HTERT RPE-1 (cell line): Measurements from ENCODE around the gene CPT1A.

ENCODE experiments used
- in situ Hi-C: fragments of 300-500 bp; cut with MboI; formaldehyde crosslinking; loops from 4 replicates; pipeline ENCODE4 v1.14.3; 2020; ENCODE audit warnings: low sequenced_read_pairs

The CPT1A gene

DNA sequence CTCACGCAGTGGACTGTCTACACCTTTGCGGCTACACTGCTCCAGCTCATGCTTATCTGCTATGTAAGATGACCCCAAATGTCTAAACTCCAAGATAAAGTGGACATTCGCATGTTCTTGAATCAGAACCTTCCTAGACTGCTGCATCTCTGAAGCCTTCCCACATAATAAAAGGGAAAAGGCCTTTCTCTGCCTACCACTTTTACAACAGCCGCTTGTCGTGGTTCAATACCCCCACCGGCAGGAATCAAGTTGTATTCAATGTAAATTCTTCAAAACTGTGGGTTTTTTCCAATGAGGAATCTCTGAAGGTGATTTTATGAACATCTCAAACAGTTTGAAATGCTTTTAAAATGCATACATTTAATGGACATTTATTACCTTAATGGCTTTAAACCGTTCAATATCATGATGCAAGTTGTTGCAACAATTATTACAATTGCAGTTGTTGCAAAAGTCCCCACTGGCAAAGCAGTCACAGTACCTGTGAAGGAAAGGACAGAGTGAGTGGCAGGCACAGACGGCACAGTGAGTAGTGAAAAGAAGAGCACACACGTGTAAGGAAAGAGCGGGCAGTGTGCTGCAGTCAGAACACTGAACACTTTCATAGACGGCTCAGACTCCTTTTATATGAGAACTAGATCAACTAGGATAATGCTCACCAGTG is 126.1 kb downstream of the CPT1A start:
- in situ Hi-C loops: no loop called here

DNA sequence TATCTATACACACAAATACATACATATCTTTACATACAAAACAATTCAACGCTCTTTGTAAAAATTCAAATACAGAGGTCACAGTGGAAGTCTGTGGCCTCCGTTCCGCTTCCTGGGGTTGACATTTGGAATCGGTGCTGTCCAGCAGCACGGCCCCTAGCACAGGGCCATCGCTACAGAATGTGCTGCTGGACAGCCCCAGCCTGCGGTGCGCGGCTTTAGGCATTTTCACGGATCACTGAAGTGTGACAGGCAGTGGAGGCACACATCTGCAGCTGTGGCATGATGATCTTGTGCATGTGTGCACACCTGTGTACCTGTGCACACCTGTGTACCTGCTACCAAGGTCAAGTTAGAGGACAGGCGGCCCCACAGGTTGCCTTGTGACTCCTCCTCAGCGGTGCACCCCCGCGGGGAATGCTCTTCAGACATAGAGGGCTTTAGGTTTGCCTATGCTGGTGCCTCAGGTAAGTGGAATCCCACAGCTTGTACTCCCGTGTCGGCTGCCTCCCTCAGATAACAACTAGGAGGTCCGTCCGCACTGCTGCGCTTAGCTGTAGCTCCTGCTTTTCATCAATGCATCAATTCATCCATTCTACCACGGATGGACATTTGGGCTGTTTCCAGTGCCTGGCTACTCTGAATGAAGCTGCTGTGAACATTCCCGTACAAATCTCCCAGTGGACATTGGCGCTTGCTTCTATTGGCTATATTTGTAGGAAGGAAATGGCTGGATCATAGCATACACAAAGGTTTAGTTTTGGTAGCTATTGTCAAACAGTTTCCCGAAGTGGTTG is 127.5 kb downstream of the CPT1A start:
- in situ Hi-C loops: no loop called here

DNA sequence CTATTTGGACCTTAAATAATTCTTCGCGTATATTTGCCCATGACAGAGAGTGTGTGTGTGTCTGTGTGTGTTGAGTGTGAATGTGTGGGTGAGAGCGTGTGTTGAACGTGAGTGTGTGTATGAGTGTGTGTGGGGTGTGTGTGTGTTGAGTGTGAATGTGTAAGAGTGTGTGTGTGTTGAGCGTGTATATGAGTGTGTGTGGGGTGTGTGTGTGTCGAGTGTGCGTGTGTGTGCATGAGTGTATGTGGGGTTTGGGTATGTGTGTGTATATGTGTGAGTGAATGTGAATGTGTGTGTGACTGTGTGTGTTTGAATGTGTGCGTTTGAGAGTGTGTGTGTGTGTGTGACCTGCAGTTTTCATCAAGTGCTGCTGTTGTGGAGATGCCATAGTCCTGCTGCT is 130.6 kb downstream of the CPT1A start:
- in situ Hi-C loops: no loop called here

DNA sequence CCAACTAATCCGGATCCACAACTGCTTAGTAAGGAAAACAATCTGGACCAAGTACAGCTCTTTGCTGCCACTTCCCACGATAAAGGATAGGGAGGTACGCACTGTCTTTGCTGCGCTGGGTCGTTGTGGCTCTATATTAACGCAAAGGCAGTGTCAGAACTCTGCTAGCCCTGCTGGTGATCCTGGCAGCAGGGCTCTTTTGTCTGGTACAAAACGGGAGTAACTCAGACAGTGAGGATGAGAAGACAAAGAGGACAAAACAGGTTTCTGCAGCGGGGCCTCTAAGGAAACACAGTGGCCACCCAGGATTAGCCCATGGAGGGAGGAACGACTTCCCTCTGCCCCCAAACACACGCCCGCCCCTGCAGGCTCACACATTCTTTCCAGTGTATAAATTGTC is 131.3 kb downstream of the CPT1A start:
- in situ Hi-C loops: no loop called here

DNA sequence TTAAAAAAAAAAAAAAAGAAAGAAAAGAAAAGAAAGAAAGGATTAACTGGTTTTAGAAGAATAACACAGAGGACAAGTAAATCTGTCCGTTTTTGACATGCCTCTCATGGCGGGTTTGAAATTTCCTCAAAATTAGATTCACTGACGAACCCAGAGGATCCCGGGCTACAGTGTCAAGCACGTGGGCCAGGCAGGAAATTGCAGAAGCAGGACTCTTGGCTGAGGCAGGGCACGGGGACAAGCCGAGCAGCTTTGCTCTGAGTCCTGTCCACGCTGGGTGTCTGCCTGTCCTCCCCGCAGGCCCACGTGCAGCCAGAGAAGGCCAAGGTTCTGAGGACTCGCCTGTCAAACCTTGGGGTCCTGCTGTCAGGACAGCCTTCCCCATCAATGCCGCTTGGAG is 132.7 kb downstream of the CPT1A start:
- in situ Hi-C loops: no loop called here

DNA sequence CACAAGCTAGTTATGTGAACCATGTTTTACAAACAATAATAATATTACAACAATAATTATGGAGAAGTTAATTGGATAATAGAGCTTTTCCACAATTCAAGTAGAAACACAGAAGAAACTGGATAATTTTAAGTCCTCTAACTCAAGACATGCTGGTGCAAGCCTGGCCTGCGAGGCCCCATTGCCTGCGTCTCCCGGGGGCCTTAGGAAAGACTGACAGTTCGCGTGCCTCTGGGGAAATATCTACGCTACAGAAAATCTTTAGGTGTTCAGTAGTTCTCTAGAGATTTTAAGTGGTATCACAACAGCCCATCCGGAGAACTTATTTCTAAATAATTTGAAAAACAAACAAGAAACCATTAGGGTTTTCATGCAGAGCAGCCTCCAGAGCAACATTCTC is 134.2 kb downstream of the CPT1A start:
- in situ Hi-C loops: no loop called here

DNA sequence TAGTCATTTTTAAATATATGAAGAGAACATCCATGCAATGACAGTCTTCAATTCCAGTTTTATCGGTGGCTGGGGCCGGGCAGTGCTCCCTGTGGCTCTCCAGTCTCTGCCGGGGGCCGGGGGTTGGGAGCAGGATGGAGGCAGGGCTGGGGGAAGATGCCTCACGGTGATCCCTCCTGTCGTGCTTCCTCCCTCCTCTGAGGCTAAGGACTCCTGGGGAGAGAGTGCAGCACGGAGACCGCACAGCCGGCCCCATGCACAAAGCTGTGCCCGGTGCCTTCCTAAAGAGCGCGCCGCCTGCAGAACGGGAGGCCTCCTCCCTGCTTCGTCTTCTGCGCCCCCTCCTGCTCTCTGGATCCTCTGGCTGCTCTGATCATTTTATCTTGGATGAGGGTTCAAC is 136.8 kb downstream of the CPT1A start:
- in situ Hi-C loops: no loop called here
